T-helper 9 cell (primary cell): ENCODE results near the gene SNCB.

Experiments used
- DNase-seq: peaks from one replicate; pipeline ENCODE4 v3.0.0-alpha.2; 2020

The SNCB gene

GRCh38 chr5:176660860-176661641 lies 30.7 kb upstream of the SNCB start:
- peak; percentile 67 for DNase-seq

DNA sequence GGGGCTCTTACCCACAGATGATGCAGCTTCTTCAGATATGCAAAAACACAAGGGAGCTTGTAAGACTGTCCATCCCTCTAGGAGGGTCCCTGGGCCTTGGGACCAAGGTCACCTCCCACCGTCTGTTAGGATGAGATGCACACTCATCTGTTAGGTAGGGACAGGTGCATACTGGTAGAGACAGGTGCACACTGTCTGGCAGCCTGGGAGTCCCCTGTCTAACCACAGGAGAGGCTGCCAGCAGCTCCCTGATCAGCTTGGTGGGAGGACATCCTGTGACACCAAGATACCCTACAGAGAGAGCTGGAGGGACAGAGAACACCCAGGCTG lies 30.2 kb upstream of the SNCB start:
- DNase-seq = no peak

DNA sequence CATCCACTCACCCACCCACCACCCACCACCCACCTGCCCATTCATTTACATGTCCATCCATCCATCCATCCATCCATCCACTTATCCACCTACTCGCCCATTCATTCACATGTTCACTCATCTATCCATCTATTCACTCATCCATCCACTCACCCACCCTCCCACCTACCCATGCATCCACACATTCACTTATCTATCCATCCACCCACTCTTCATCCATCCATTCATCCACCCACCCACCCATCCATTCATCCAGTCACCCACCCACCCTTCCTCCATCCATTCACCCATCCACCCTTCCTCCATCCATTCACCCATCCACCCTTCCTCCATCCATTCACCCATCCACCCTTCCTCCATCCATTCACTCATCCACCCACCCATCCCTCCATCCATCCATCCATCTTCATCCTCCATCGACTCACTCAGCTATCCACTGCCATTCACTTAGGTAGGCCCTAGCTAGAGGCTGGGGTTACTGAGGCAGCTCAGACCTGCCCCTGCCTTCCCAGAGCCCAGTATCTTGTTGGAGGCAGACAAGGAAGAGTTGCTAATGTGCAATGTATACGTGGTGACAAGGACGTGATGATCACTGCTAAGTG lies 29.6 kb upstream of the SNCB start:
- no peak for DNase-seq

DNA sequence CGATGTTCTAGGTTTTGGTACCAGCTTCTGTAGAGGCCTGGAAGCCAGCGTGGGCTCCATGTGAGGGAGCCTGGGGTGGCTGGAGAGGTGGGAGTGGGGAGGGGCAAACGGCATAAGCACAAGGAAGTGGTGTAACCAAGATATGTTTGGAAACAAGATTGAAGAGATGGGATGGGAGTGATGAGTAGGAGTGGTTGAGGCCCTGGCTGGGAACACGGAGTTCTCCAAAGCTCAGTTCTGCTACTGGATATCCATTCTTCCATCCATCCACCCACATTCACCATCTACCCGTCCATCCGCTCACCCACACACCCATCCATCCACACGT lies 29.1 kb upstream of the SNCB start:
- no peak for DNase-seq

GRCh38 chr5:176658817-176659511 lies 28.6 kb upstream of the SNCB start:
- no peak for DNase-seq

GRCh38 chr5:176658007-176658599 lies 27.8 kb upstream of the SNCB start:
- DNase-seq = peak; percentile 49

GRCh38 chr5:176656467-176656990 lies 26.2 kb upstream of the SNCB start:
- no peak for DNase-seq

- no peak for DNase-seq
Observed at GRCh38 chr5:176654856-176655255, 24.5 kb upstream of the SNCB start.

- DNase-seq = no peak
Observed at GRCh38 chr5:176653401-176654385, 23.4 kb upstream of the SNCB start.

- DNase-seq = no peak
Observed at GRCh38 chr5:176652136-176652535, 21.8 kb upstream of the SNCB start.

DNA sequence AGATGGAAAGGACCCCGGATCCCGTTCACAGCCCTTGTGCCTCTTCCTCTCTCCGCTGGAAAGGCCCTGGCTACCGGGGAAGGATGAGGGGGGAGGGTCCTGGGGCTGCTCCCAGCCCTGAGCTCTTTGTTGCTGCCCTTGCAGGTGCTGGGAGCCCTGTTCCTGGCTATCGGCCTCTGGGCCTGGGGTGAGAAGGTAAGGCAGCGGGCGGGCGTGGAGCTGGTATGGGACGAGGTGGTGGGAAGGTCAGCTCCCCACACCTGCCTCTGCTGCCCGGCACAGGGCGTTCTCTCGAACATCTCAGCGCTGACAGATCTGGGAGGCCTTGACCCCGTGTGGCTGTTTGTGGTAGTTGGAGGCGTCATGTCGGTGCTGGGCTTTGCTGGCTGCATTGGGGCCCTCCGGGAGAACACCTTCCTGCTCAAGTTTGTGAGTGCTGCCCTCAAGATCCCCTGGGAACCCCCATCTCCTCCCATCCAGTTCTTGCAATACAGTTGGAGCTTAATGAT lies 21.2 kb upstream of the SNCB start:
- no peak for DNase-seq

DNA sequence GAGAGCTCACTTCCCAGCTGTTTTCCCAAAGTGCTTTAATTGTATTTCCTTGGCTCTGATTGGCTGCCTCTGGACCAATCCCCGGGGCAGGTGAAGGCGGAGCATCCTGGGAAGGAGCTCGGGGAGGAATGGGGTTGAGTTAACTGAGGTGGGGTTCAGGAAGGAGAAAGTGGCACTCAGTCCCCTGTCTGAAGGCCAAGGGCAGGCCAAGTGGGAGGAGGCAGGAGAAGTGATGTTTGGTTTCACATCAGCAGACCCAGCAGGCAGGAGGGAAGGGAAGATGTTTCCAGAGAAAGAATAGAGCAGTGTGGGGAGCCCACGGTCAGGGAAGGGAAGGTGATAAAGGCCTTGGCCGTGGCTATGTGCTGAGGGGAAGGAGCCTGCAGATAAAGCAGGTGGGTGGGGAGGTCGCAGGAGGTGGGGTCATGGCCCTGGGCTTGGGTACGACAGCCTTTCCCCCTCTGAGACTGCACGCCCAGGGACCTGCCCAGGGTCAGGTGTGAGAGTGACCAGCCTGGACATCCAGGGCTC lies 20.1 kb upstream of the SNCB start:
- DNase-seq = no peak

DNA sequence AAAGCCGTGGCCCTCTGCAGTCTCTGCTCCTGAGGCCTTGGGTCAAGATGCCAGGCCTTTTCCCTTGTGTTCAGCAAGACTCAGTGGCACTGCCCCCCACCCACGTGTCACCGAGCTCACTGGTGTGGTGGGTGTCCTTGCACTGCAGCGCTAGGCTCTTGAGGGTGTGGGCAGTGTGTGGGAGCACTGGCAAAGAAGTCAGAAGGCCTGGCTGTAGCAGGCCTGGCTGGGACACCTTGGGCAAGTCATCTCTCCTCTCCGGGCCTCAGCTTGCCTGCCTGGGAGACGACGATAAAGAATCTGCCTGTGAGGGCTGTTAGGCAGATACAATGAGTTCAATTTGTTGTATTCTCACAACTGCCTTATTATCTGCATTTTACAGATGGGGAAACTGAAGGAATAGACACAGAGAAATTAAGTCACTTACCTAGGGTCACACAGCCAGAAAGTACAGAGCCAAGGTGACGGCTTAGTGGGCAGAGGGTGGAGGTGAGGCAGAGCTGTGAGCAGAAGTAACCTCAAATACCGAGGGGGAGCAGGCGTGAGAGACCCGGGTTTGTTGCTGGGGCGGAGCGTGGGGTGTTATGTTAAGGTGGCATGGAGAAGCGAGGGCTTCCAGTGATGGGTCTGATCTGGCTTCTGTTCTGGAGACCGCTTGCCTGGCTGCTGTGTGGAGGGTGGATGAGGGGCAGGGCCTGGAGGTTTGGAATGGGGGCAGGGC lies 18.3 kb upstream of the SNCB start:
- DNase-seq = no peak

DNA sequence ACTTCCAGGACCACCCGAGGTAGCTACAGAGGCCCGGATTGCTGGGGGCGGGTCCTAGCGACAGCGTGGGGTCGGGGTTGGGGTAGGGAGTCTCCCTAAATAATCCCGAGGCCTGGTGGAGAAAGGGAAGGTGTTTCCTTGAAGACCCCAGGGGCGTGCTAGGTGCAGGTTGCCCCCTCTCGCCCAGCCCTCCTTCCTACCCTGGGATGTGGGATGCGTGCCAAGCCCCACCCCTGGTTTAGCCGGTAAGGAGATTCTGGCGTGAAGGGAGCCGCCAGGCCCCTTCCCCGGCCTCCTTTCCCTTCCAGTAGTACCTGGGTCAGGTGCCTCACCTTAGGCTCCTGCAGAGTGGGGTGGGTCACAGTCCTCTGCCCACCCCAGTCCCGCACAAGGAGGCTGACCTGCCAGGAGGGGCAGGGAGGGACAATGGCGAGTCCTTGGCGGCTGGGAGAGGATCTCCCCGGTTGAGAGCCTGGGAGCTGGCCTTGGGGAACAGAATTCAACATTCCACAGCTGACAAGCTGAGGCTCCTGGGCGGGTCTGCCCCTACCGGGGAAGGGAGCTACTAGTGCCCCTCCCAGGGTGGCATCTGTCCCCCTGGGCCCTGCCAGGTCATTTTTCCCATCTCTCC lies 17.6 kb upstream of the SNCB start:
- DNase-seq = no peak

GRCh38 chr5:176647030-176647842 lies 16.9 kb upstream of the SNCB start, which contains the start of gene TSPAN17:
TSPAN17 (plus strand) TSS chr5:176647484; CDS start chr5:176647616, 132 bp downstream.
- DNase-seq = peak; percentile 98

DNA sequence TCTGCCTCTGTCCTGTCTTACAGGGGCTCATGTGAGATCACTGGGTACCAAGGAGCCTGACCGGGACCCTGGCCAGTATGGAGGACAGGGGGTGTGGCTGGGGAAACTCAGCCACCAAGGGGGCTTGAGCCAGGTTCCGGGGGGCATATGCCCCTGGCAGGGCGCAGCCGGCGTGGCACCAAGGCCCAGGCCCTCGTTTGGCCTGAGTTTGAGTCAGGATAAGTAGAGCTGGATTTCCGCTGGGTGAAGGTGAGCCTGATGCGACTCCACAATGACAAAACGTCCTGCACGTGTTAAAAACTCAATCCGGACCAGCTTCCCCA lies 16.3 kb upstream of the SNCB start:
- DNase-seq = no peak

- no peak for DNase-seq
Observed at GRCh38 chr5:176646049-176646706, 15.8 kb upstream of the SNCB start.

GRCh38 chr5:176644878-176645670 lies 14.7 kb upstream of the SNCB start:
- no peak for DNase-seq
